Measurements from ENCODE around the gene TSPAN3.

- TF ChIP-seq POLR2A (IDR thresholded peaks at IDR 0.05; ENCODE audit: low read depth) = no peak
- TF ChIP-seq, protein P1, sequence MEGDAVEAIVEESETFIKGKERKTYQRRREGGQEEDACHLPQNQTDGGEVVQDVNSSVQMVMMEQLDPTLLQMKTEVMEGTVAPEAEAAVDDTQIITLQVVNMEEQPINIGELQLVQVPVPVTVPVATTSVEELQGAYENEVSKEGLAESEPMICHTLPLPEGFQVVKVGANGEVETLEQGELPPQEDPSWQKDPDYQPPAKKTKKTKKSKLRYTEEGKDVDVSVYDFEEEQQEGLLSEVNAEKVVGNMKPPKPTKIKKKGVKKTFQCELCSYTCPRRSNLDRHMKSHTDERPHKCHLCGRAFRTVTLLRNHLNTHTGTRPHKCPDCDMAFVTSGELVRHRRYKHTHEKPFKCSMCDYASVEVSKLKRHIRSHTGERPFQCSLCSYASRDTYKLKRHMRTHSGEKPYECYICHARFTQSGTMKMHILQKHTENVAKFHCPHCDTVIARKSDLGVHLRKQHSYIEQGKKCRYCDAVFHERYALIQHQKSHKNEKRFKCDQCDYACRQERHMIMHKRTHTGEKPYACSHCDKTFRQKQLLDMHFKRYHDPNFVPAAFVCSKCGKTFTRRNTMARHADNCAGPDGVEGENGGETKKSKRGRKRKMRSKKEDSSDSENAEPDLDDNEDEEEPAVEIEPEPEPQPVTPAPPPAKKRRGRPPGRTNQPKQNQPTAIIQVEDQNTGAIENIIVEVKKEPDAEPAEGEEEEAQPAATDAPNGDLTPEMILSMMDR (IDR thresholded peaks at IDR 0.05) = no peak
These were observed 10.4 kb downstream of the TSPAN3 start for GRCh38 chr15:77060546-77060945.

Measured in esophagus muscularis mucosa (tissue), 3 donors.